PFSK-1 (cell line): ENCODE data around the gene KIF22.

Experiments
- FOXP2 ChIP-seq: optimal IDR thresholded peaks from 2 replicates; pipeline ENCODE3; 2011; ENCODE audit warnings: borderline replicate concordance, control low read depth, inconsistent platforms; ENCODE audit not compliant: insufficient read depth; ENCODE audit errors: extremely low read length, extremely low read depth
- POLR2AphosphoS5 ChIP-seq: IDR thresholded peaks from 2 replicates; pipeline ENCODE4 v1.6.1; 2012; ENCODE audit warnings: low read depth, mild to moderate bottlenecking, control low read depth, low read length, moderate library complexity
- SIN3A ChIP-seq: IDR thresholded peaks from 2 replicates; pipeline ENCODE4 v1.6.1; 2012; ENCODE audit warnings: mild to moderate bottlenecking, low read length, moderate library complexity, borderline replicate concordance; ENCODE audit not compliant: insufficient read depth
- TAF1 ChIP-seq: IDR thresholded peaks from 2 replicates; pipeline ENCODE4 v1.6.1; 2012; ENCODE audit warnings: low read length, control low read depth, borderline replicate concordance; ENCODE audit not compliant: insufficient read depth
- TF ChIP-seq, protein P1 (sequence below), 2 experiments: IDR thresholded peaks; 2 replicates each; pipeline versions ENCODE4 v1.6.1 to v1.8.0; 2011 to 2012; ENCODE audit warnings: low read depth in 2 of 2, low read length in 2 of 2, control low read depth in 1 of 2, inconsistent platforms in 1 of 2, mild to moderate bottlenecking in 1 of 2, moderate library complexity in 1 of 2; ENCODE audit not compliant: insufficient read depth in 1 of 2

KIF22 gene

GRCh38 chr16:29807426-29808218 lies 17.1 kb downstream of the KIF22 start:
- TF ChIP-seq TAF1 (no peak), FOXP2 (no peak), POLR2AphosphoS5 (peak; percentile 78), SIN3A (peak; percentile 47; the same call in 1 of the 2 replicates)
- TF ChIP-seq, protein P1, sequence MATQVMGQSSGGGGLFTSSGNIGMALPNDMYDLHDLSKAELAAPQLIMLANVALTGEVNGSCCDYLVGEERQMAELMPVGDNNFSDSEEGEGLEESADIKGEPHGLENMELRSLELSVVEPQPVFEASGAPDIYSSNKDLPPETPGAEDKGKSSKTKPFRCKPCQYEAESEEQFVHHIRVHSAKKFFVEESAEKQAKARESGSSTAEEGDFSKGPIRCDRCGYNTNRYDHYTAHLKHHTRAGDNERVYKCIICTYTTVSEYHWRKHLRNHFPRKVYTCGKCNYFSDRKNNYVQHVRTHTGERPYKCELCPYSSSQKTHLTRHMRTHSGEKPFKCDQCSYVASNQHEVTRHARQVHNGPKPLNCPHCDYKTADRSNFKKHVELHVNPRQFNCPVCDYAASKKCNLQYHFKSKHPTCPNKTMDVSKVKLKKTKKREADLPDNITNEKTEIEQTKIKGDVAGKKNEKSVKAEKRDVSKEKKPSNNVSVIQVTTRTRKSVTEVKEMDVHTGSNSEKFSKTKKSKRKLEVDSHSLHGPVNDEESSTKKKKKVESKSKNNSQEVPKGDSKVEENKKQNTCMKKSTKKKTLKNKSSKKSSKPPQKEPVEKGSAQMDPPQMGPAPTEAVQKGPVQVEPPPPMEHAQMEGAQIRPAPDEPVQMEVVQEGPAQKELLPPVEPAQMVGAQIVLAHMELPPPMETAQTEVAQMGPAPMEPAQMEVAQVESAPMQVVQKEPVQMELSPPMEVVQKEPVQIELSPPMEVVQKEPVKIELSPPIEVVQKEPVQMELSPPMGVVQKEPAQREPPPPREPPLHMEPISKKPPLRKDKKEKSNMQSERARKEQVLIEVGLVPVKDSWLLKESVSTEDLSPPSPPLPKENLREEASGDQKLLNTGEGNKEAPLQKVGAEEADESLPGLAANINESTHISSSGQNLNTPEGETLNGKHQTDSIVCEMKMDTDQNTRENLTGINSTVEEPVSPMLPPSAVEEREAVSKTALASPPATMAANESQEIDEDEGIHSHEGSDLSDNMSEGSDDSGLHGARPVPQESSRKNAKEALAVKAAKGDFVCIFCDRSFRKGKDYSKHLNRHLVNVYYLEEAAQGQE (IDR thresholded peaks at IDR 0.05; ENCODE audit: insufficient read depth in 1 of 2, low read depth in 2 of 2, low read length in 2 of 2) = peak in 1 of 2 experiments; percentile 53; a peak in 1 of 4 replicates

DNA sequence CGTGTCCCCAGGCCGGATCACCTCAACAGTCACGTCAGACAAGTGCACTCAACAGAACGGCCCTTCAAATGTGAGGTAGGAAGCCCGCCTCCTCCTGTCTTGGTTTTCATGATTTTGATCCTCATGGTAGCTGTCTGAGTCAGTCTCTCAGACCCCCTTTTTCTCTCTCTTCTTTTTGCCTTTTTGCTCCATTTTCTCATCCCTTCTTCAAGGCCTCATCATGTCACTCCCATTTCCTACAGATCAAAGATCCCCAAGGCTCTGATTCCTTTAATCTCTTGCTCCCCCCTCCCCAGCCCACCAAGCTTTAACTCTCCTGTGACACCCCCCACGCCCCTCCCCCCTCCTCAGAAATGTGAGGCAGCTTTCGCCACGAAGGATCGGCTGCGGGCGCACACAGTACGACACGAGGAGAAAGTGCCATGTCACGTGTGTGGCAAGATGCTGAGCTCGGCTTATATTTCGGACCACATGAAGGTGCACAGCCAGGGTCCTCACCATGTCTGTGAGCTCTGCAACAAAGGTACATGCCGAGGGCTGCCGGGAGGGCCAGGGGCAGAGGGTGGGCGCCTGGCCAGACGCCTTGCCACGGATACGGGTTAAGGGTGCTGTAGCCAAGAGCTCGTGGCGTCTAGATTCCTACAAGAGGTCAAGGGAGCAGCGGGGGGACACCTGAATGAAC lies 17.8 kb downstream of the KIF22 start:
- no peak for TF ChIP-seq TAF1
- TF ChIP-seq, protein P1 (IDR thresholded peaks at IDR 0.05; ENCODE audit: insufficient read depth in 1 of 2, low read depth in 2 of 2, low read length in 2 of 2) = no peak
- TF ChIP-seq POLR2AphosphoS5 = no peak; the same call in 1 of the 2 replicates
- no peak for TF ChIP-seq SIN3A
- TF ChIP-seq FOXP2 = no peak

GRCh38 chr16:29809031-29809747 lies 18.6 kb downstream of the KIF22 start:
- TF ChIP-seq, protein P1 (IDR thresholded peaks at IDR 0.05; ENCODE audit: insufficient read depth in 1 of 2, low read depth in 2 of 2, low read length in 2 of 2) = no peak
- TF ChIP-seq FOXP2 = no peak
- TF ChIP-seq TAF1 = no peak
- TF ChIP-seq SIN3A = no peak
- no peak for TF ChIP-seq POLR2AphosphoS5

DNA sequence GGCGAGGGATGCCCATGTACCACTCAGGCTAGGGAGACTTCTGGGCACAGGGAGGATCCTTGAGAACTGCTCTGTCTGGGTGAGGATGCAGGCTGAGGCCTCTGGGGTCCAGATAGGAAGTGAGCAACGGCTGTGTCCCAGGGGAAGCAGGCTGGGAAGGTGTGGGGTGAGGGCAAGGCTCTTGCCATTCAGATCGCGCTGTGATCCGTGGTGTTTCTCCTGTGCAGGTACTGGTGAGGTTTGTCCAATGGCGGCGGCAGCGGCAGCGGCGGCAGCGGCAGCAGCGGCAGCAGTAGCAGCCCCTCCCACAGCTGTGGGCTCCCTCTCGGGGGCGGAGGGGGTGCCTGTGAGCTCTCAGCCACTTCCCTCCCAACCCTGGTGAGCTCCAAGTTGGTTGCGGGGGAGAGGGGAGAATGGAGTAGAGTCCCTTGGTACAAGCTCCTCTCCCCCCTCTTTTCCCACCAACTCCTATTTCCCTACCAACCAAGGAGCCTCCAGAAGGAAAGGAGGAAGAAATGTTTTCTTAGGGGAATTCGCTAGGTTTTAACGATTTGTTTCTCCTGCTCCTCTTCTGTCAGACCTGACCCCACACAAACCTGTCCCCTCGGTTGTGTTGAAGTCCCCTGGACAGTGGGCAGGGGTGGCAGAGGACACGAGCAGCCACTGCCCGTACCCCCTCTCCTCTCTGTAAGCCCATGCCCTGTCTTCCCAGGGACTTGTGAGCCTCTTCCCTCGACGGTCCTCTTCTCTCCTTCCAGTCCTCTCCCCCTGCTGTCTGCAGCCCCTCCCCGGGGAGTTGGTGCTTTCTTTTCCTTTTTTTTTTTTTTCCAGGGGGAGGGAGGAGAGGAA lies 19.5 kb downstream of the KIF22 start:
- TF ChIP-seq TAF1 = no peak
- TF ChIP-seq SIN3A = no peak
- no peak for TF ChIP-seq FOXP2
- TF ChIP-seq, protein P1 (IDR thresholded peaks at IDR 0.05; ENCODE audit: insufficient read depth in 1 of 2, low read depth in 2 of 2, low read length in 2 of 2) = no peak
- TF ChIP-seq POLR2AphosphoS5 = no peak
